ENCODE data around the gene GRWD1.

DNA sequence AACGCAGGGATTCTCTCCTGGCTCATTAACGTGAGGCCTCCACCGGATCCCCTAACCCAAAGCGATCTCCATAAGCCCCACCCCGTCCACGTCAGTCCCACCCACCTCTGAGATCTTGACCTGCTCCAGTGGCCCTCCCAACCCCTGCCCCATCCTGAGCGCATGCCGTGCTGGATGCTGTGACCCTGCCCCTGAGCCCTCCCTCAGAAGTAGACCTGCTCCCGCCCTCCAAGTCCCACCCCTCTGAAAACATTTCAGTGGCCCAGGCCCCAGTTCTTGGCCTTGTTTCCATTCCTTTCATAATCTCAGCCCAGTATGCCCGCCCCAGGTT is 46.0 kb downstream of the GRWD1 start:
- TF ChIP-seq, protein P1, sequence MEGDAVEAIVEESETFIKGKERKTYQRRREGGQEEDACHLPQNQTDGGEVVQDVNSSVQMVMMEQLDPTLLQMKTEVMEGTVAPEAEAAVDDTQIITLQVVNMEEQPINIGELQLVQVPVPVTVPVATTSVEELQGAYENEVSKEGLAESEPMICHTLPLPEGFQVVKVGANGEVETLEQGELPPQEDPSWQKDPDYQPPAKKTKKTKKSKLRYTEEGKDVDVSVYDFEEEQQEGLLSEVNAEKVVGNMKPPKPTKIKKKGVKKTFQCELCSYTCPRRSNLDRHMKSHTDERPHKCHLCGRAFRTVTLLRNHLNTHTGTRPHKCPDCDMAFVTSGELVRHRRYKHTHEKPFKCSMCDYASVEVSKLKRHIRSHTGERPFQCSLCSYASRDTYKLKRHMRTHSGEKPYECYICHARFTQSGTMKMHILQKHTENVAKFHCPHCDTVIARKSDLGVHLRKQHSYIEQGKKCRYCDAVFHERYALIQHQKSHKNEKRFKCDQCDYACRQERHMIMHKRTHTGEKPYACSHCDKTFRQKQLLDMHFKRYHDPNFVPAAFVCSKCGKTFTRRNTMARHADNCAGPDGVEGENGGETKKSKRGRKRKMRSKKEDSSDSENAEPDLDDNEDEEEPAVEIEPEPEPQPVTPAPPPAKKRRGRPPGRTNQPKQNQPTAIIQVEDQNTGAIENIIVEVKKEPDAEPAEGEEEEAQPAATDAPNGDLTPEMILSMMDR (IDR thresholded peaks at IDR 0.05): no peak
- TF ChIP-seq POLR2A (IDR thresholded peaks at IDR 0.05) (no peak), EP300 (IDR thresholded peaks at IDR 0.05) (no peak)
